OCI-LY1 (cell line): ENCODE results near the gene COG8.

Source experiments
- EZH2 ChIP-seq: fragments of 200-600 bp; sonication (generic), shearing (Covaris generic); IDR thresholded peaks from 2 replicates; pipeline ENCODE4 v1.8.0; 2017; ENCODE audit warnings: borderline replicate concordance, mixed run types, mild to moderate bottlenecking, antibody characterized with exemption, low read length, moderate library complexity, mixed read lengths
- TF ChIP-seq, protein P1 (sequence below): fragments of 200-600 bp; sonication (generic), shearing (Covaris generic); IDR thresholded peaks from 2 replicates; pipeline ENCODE4 v1.5.1; 2017; ENCODE audit warnings: mild to moderate bottlenecking, antibody characterized with exemption, low read length, moderate library complexity, mixed read lengths

DNA sequence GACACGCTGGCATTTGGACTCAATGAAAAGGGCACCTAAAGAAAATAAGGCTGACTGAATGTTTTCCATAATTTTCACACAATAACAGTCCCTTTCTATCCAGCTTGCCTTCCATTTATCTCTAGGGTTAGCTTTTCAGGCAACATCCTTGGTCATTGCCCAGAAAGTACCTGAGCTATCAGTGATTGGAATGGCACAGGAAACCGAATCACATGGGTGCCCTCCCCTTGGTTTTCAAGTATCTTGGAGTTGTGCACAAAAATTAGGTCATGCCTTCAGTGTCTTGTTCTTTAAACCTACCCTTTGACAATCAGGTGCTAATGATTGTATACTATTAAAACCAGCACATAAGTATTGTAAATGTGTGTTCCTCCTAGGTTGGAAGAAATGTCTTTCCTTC lies 31.5 kb downstream of the COG8 start:
- TF ChIP-seq EZH2, result no peak
- TF ChIP-seq, protein P1, sequence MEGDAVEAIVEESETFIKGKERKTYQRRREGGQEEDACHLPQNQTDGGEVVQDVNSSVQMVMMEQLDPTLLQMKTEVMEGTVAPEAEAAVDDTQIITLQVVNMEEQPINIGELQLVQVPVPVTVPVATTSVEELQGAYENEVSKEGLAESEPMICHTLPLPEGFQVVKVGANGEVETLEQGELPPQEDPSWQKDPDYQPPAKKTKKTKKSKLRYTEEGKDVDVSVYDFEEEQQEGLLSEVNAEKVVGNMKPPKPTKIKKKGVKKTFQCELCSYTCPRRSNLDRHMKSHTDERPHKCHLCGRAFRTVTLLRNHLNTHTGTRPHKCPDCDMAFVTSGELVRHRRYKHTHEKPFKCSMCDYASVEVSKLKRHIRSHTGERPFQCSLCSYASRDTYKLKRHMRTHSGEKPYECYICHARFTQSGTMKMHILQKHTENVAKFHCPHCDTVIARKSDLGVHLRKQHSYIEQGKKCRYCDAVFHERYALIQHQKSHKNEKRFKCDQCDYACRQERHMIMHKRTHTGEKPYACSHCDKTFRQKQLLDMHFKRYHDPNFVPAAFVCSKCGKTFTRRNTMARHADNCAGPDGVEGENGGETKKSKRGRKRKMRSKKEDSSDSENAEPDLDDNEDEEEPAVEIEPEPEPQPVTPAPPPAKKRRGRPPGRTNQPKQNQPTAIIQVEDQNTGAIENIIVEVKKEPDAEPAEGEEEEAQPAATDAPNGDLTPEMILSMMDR, result no peak
